ENCODE measurements around the gene COPS3. TPM values are rescaled to one million over a fixed set of nuclear protein-coding genes. Genes with fewer than 3 reads are reported as not detected.

COPS3 gene
- total RNA-seq, 1 donor from 2014 or later = 63.5 TPM

- Mint-ChIP-seq H3K4me3 (no peak overlapping the region), H3K4me1 (peaks cover 22% of the 10 kb centered on the region)
These were observed 80.7 kb downstream of the COPS3 start for GRCh38 chr17:17200311-17200710.

GRCh38 chr17:17198281-17198680 is 82.8 kb downstream of the COPS3 start:
- H3K27me3 Mint-ChIP-seq (ENCODE audit: low read depth) = no peaks in the 10 kb centered on the region
- no peak for DNase-seq (ENCODE audit: low spot score in 2 of 2, unreplicated experiment in 2 of 2)
- no peaks in the 10 kb centered on the region for H3K9me3 Mint-ChIP-seq
- H3K4me1 Mint-ChIP-seq = peaks cover 22% of the 10 kb centered on the region
- no peaks in the 10 kb centered on the region for H3K36me3 Mint-ChIP-seq
- no peak overlapping the region for H3K27ac Mint-ChIP-seq
- H3K4me3 Mint-ChIP-seq = no peak overlapping the region
- TF ChIP-seq, protein P1, sequence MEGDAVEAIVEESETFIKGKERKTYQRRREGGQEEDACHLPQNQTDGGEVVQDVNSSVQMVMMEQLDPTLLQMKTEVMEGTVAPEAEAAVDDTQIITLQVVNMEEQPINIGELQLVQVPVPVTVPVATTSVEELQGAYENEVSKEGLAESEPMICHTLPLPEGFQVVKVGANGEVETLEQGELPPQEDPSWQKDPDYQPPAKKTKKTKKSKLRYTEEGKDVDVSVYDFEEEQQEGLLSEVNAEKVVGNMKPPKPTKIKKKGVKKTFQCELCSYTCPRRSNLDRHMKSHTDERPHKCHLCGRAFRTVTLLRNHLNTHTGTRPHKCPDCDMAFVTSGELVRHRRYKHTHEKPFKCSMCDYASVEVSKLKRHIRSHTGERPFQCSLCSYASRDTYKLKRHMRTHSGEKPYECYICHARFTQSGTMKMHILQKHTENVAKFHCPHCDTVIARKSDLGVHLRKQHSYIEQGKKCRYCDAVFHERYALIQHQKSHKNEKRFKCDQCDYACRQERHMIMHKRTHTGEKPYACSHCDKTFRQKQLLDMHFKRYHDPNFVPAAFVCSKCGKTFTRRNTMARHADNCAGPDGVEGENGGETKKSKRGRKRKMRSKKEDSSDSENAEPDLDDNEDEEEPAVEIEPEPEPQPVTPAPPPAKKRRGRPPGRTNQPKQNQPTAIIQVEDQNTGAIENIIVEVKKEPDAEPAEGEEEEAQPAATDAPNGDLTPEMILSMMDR (IDR thresholded peaks at IDR 0.05; ENCODE audit: unreplicated experiment) = no peak

More at GRCh38 chr17:17200311-17200710, 80.7 kb downstream of the COPS3 start:
- Mint-ChIP-seq H3K27ac (peak overlapping the region; percentile 58), H3K36me3 (no peaks in the 10 kb centered on the region), H3K27me3 (ENCODE audit: low read depth) (no peaks in the 10 kb centered on the region), H3K9me3 (no peaks in the 10 kb centered on the region)
- TF ChIP-seq, protein P1 (IDR thresholded peaks at IDR 0.05; ENCODE audit: unreplicated experiment) = no peak
- DNase-seq (ENCODE audit: low spot score in 2 of 2, unreplicated experiment in 2 of 2) = no peak

DNA sequence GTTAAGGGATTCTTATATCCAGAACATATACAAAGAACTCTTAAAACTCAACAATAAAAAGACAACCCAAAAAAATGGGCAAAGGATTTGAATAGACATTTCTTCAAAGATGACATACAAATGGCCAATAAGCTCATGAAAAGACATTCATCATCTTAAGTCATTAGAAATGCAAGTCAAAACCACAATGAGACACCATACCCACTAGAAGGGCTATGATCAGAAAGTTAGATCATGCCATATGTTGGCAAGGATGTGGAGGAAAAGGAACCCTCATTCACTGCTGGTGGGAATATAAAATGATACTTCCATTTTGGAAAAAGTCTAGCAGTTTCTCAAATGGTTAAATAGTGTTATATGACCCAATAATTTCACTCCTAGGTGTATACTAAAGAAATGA is 84.3 kb downstream of the COPS3 start:
- Mint-ChIP-seq H3K27me3 (ENCODE audit: low read depth) (no peaks in the 10 kb centered on the region), H3K4me1 (peaks cover 22% of the 10 kb centered on the region), H3K36me3 (no peaks in the 10 kb centered on the region), H3K4me3 (no peak overlapping the region), H3K27ac (no peak overlapping the region), H3K9me3 (no peaks in the 10 kb centered on the region)
- no peak for DNase-seq (ENCODE audit: low spot score in 2 of 2, unreplicated experiment in 2 of 2)
- TF ChIP-seq, protein P1 (IDR thresholded peaks at IDR 0.05; ENCODE audit: unreplicated experiment) = no peak

Other genes starting within 250 kb of the COPS3 start
- 224 to 228 TPM (median 225 TPM) in 3 replicates for gene MPRIP, start 238.8 kb downstream of the COPS3 start, total RNA-seq
- gene PLD6, start 74.9 kb downstream of the COPS3 start, total RNA-seq = 1.7 to 2.4 TPM (median 2.3 TPM) in 3 replicates
- 50.4 to 57.2 TPM (median 53.0 TPM) in 3 replicates for gene FLCN, start 44.1 kb downstream of the COPS3 start, total RNA-seq
- gene NT5M, start 22.1 kb upstream of the COPS3 start, total RNA-seq = 4.6 to 7.2 TPM (median 7.1 TPM) in 3 replicates
- gene MED9, start 195.8 kb upstream of the COPS3 start, total RNA-seq = 17.9 to 20.1 TPM (median 18.9 TPM) in 3 replicates
- gene RASD1, start 215.1 kb upstream of the COPS3 start, total RNA-seq = 1.9 to 2.8 TPM (median 2.1 TPM) in 3 replicates